Stomach (tissue), 4 donors: ENCODE measurements around the gene MRPL30.

Experiments used
- EP300 ChIP-seq: sonication (generic); formaldehyde crosslinking; IDR thresholded peaks from one replicate; pipeline ENCODE4 v1.6.1; 2017; ENCODE audit warnings: antibody characterized with exemption
- POLR2A ChIP-seq, 4 donors: fragments of 450-650 bp; IDR thresholded peaks; one replicate each; pipeline ENCODE4 v1.6.1; 2016; ENCODE audit warnings: antibody characterized with exemption in 4 of 4, control low read depth in 2 of 4, mild to moderate bottlenecking in 1 of 4, moderate library complexity in 1 of 4
- POLR2AphosphoS5 ChIP-seq, 3 donors: sonication (generic); formaldehyde crosslinking; IDR thresholded peaks; one replicate each; pipeline ENCODE4 v1.6.1; 2016; ENCODE audit warnings: antibody characterized with exemption in 3 of 3
- TF ChIP-seq, protein P1 (sequence below), 7 experiments: fragments of 450-650 bp in 4 of 7; fragments of 200-600 bp in 3 of 7; sonication (generic) in 3 of 7; IDR thresholded peaks; one replicate each; pipeline ENCODE4 v1.5.1; 2016 to 2019; ENCODE audit warnings: antibody characterized with exemption in 7 of 7, control low read depth in 2 of 7, mild to moderate bottlenecking in 1 of 7

- TF ChIP-seq POLR2A (IDR thresholded peaks at IDR 0.05): no peak
- TF ChIP-seq, protein P1, sequence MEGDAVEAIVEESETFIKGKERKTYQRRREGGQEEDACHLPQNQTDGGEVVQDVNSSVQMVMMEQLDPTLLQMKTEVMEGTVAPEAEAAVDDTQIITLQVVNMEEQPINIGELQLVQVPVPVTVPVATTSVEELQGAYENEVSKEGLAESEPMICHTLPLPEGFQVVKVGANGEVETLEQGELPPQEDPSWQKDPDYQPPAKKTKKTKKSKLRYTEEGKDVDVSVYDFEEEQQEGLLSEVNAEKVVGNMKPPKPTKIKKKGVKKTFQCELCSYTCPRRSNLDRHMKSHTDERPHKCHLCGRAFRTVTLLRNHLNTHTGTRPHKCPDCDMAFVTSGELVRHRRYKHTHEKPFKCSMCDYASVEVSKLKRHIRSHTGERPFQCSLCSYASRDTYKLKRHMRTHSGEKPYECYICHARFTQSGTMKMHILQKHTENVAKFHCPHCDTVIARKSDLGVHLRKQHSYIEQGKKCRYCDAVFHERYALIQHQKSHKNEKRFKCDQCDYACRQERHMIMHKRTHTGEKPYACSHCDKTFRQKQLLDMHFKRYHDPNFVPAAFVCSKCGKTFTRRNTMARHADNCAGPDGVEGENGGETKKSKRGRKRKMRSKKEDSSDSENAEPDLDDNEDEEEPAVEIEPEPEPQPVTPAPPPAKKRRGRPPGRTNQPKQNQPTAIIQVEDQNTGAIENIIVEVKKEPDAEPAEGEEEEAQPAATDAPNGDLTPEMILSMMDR (IDR thresholded peaks at IDR 0.05): no peak
- TF ChIP-seq EP300: no peak
- TF ChIP-seq POLR2AphosphoS5 (IDR thresholded peaks at IDR 0.05): no peak
These were observed 2.0 kb downstream of the MRPL30 start for GRCh38 chr2:99183025-99183424.
